ENCODE results near the gene CUL4B. TPM values are rescaled to one million over a fixed set of nuclear protein-coding genes. Genes with fewer than 3 reads are reported as not detected.
"Not testable (repeated sequence)": the region's sequence is repeated elsewhere in the genome, so short reads cannot be mapped to it uniquely, and the experiment has no call there.

Gene CUL4B
- total and polyA plus RNA-seq, 5 experiments from 2014 or later: 23.6 to 64.7 (median 27.9) TPM

GRCh38 chrX:120512627-120513026, 48.1 kb downstream of the CUL4B start:
- H3K4me3 Mint-ChIP-seq: no peak overlapping the region
- DNase-seq (no peak), ATAC-seq (no peak)
- POLR2A ChIA-PET: no interaction called here
- peaks cover 0 to 3% (median 0%) of the 10 kb centered on the region in 4 donors for H3K4me1 Mint-ChIP-seq
- no peaks in the 10 kb centered on the region for H3K27me3 Mint-ChIP-seq
- peaks cover 0 to 15% (median 0%) of the 10 kb centered on the region in 3 donors for H3K36me3 Mint-ChIP-seq
- no peaks in the 10 kb centered on the region for H3K9me3 Mint-ChIP-seq
- no peak overlapping the region for H3K27ac Mint-ChIP-seq

GRCh38 chrX:120512222-120512621, 48.5 kb downstream of the CUL4B start:
- Mint-ChIP-seq H3K36me3 (peaks cover 0 to 11% (median 0%) of the 10 kb centered on the region in 3 donors), H3K4me3 (no peak overlapping the region), H3K4me1 (peaks cover 0 to 3% (median 0%) of the 10 kb centered on the region in 4 donors), H3K9me3 (no peaks in the 10 kb centered on the region), H3K27ac (no peak overlapping the region), H3K27me3 (no peaks in the 10 kb centered on the region)
- ATAC-seq (no peak), DNase-seq (no peak)
- POLR2A ChIA-PET: no interaction called here

GRCh38 chrX:120504569-120504968, 56.2 kb downstream of the CUL4B start:
- no peak overlapping the region for H3K27ac Mint-ChIP-seq
- DNase-seq: no peak
- POLR2A ChIA-PET: no interaction called here
- no peaks in the 10 kb centered on the region for H3K36me3 Mint-ChIP-seq
- no peak for ATAC-seq
- no peaks in the 10 kb centered on the region for H3K9me3 Mint-ChIP-seq
- H3K4me3 Mint-ChIP-seq: no peak overlapping the region
- H3K27me3 Mint-ChIP-seq: no peaks in the 10 kb centered on the region
- H3K4me1 Mint-ChIP-seq: no peaks in the 10 kb centered on the region

DNA sequence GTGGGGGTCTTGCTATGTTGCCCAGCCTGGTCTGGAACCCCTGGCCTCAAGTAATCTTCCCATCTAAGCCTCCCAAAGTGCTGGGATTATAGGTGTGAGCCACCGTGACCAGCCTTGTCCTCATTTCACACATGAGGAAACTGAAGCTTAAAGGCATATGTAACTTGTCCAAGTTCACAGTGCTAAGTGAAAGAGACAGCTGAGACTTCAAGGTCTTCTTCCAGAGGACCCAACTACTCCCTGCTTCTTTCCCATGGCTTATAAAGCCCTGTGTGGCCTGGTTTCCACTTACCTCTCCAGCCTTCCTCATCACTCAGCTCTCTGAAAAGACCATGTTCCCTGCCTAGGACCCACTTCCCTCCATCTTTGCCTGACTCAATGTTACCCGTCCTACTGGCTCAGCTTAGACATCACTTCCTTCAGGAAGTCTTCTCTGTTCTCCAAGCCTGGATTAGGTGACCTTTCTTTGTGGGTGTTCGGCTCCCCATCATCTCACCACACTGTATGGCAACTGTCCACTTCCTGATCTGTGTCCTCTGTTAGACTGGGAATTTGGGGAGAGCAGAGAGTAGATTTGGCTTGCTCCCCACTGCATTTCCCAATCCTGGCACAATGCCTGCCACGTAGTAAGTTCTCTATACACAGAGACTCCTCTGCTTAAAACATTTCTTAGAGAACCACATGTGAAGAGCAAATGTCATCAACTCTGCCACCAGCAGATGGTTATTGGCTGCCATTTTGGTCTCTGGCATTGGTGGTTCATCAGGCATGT, 61.3 kb downstream of the CUL4B start:
- H3K27ac Mint-ChIP-seq: peak overlapping the region in 1 of 10 donors; percentile 9
- ATAC-seq (no peak), DNase-seq (no peak)
- no peaks in the 10 kb centered on the region for H3K9me3 Mint-ChIP-seq
- no peaks in the 10 kb centered on the region for H3K27me3 Mint-ChIP-seq
- no peak overlapping the region for H3K4me3 Mint-ChIP-seq
- POLR2A ChIA-PET: interaction anchor here (0.6 kb wide), 1 partner anchor 57 kb away, joined by 3 read pairs; no protein-coding TSS in a partner anchor
- H3K4me1 Mint-ChIP-seq: peaks cover 3 to 8% (median 5%) of the 10 kb centered on the region in 4 donors
- H3K36me3 Mint-ChIP-seq: no peaks in the 10 kb centered on the region

GRCh38 chrX:120490119-120490518, 70.6 kb downstream of the CUL4B start:
- DNase-seq, H3K9me3 Mint-ChIP-seq, H3K36me3 Mint-ChIP-seq, ATAC-seq, H3K4me3 Mint-ChIP-seq, H3K27me3 Mint-ChIP-seq, POLR2A ChIA-PET: not testable (repeated sequence)
- Mint-ChIP-seq H3K4me1 (peaks cover 7 to 32% (median 19%) of the 10 kb centered on the region in 4 donors), H3K27ac (peak overlapping the region in 2 of 10 donors; percentile 13 to 51)

GRCh38 chrX:120486786-120487185, 74.0 kb downstream of the CUL4B start:
- POLR2A ChIA-PET: interaction anchor here (1.0 to 2.2 kb wide), 5 partner anchors 18 to 236 kb away, joined by 3 to 12 read pairs (median 7); partner anchors contain the start of genes CUL4B, LAMP2, MCTS1 and ZBTB33
- Mint-ChIP-seq H3K27me3 (no peaks in the 10 kb centered on the region), H3K4me3 (peak overlapping the region in 3 of 10 donors; percentile 14 to 48 (median 36)), H3K9me3 (no peaks in the 10 kb centered on the region), H3K36me3 (no peaks in the 10 kb centered on the region), H3K4me1 (peaks cover 7 to 33% (median 20%) of the 10 kb centered on the region in 4 donors), H3K27ac (peak overlapping the region in 4 of 10 donors; percentile 31 to 72 (median 45))
- no peak for ATAC-seq
- DNase-seq: no peak

GRCh38 chrX:120485638-120486520, 74.9 kb downstream of the CUL4B start:
- Mint-ChIP-seq H3K27me3 (no peaks in the 10 kb centered on the region), H3K36me3 (no peaks in the 10 kb centered on the region), H3K27ac (peak overlapping the region; percentile 61 to 95 (median 92)), H3K9me3 (no peaks in the 10 kb centered on the region), H3K4me3 (peak overlapping the region; percentile 81 to 94 (median 90)), H3K4me1 (peaks cover 7 to 33% (median 20%) of the 10 kb centered on the region in 4 donors)
- ATAC-seq: peak; percentile 75 to 84
- DNase-seq: peak; percentile 15 to 59 (median 33)
- POLR2A ChIA-PET: interaction anchor here (0.5 to 2.2 kb wide), 8 partner anchors 17 to 235 kb away, joined by 3 to 12 read pairs (median 6); partner anchors contain the start of genes CUL4B, LAMP2, MCTS1 and ZBTB33

DNA sequence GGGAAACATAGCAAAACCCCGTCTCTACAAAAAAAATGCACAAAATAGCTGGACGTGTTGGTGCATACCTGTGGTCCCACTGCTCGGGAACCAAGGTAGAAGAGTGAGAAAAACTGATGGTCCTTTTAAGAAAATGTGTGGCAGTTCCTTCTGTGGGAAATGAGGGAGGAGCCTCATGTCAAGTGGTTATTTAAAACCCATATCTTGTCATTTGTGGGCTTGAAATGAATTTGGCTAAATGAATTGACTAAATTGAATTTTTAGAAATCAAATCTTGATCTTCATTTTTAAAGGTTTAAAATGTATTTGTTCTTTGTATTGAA, 75.5 kb downstream of the CUL4B start:
- DNase-seq (no peak), ATAC-seq (no peak)
- POLR2A ChIA-PET: interaction anchor here (0.6 to 2.0 kb wide), 2 partner anchors 9 to 119 kb away, joined by 4 to 7 read pairs; partner anchors contain the start of gene MCTS1
- Mint-ChIP-seq H3K27me3 (no peaks in the 10 kb centered on the region), H3K4me1 (peaks cover 7 to 33% (median 20%) of the 10 kb centered on the region in 4 donors), H3K27ac (peak overlapping the region; percentile 61 to 95 (median 92)), H3K9me3 (no peaks in the 10 kb centered on the region), H3K36me3 (no peaks in the 10 kb centered on the region), H3K4me3 (peak overlapping the region; percentile 81 to 94 (median 90))

DNA sequence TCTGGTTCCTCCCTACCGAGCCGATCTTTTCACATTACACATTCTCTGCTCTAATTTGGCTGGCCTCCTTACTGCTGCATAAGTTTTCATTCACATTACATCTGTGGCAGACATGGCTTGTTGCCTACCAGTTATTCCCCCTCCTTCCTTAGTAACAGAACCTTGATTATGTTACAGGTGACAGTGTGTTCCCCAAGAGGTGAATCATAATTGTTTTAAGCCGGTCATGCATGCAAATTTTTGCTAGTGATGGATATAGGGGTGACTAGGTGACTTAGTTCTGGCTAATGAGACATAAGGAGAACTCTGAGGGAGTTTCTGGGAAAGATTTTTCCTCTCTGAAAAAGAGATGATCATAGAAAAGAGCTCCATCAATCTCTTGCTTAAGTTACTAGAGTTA, 83.3 kb downstream of the CUL4B start:
- Mint-ChIP-seq H3K36me3 (no peaks in the 10 kb centered on the region), H3K4me3 (no peak overlapping the region), H3K4me1 (no peaks in the 10 kb centered on the region), H3K27me3 (no peaks in the 10 kb centered on the region), H3K27ac (no peak overlapping the region), H3K9me3 (no peaks in the 10 kb centered on the region)
- ATAC-seq (no peak), DNase-seq (no peak)
- POLR2A ChIA-PET: no interaction called here

DNA sequence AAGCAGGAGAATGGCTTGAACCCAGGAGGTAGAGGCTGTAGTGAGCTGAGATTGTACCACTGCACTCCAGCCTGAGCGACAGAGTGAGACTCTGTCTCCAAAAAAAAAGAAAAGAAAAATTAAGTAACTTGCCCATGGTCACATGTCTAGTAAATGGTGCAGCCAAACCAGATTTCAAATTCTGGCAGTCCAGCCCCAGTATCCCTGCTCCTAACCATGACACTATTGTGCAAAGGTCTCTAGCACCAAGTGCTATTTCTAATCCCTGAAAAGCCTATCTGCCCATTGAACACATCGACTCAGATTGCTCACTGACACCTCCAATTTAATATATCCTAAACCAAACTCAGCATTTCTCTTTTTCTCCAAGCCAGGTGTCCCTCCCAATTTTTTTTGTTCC, 84.0 kb downstream of the CUL4B start:
- ATAC-seq: no peak
- H3K27ac Mint-ChIP-seq: peak overlapping the region in 2 of 10 donors; percentile 24 to 25
- DNase-seq: no peak
- no peaks in the 10 kb centered on the region for H3K4me1 Mint-ChIP-seq
- no peaks in the 10 kb centered on the region for H3K36me3 Mint-ChIP-seq
- H3K9me3 Mint-ChIP-seq: no peaks in the 10 kb centered on the region
- POLR2A ChIA-PET: no interaction called here
- no peak overlapping the region for H3K4me3 Mint-ChIP-seq
- no peaks in the 10 kb centered on the region for H3K27me3 Mint-ChIP-seq

DNA sequence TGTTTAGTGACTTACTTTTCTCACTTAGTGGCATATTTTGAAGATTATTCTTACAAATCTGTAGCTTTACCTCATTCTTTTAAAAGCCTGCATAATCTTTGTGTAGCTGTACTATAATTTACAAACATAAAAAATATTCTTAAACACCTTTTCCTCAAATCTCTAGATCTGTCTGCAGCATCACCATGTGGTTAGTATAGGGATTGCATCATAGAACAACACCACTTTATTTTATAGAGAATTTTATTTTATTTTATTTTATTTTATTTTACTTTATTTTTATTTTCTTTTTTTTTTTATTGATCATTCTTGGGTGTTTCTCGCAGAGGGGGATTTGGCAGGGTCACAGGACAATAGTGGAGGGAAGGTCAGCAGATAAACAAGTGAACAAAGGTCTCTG, 85.3 kb downstream of the CUL4B start:
- DNase-seq (peak in 3 of 10 donors; percentile 20 to 40 (median 38)), ATAC-seq (peak in 1 of 2 donors; percentile 40)
- H3K4me1 Mint-ChIP-seq, POLR2A ChIA-PET, H3K4me3 Mint-ChIP-seq, H3K27ac Mint-ChIP-seq, H3K9me3 Mint-ChIP-seq, H3K27me3 Mint-ChIP-seq, H3K36me3 Mint-ChIP-seq: not testable (repeated sequence)
